ENCODE measurements around the gene C3. TPM values are rescaled to one million over a fixed set of nuclear protein-coding genes. Genes with fewer than 3 reads are reported as not detected.

C3 gene
- polyA plus RNA-seq, 2 of the 4 experiments (the other 2 are of a cell fraction) = 45.4 to 70.9 TPM

DNA sequence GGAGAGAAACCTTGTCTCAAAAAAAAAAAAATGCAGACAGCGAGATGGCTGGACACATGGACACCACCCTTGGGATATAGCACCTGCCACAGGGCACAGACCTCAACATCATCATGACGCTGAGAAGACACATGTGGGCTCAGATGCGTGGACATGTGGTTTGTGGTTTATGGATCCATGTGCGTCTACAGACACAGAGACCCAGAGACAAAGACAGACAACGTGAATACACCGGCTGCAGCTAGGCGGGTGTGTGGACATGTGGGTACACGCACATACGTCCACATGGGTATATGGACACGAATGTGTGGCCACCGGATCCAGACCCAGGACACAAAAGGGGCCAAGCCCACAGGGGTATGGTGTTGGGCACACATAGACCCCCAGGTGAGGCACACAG is 51.8 kb downstream of the C3 start:
- TF ChIP-seq CEBPB (IDR thresholded peaks at IDR 0.05) (no peak), JUNB (IDR thresholded peaks at IDR 0.05) (no peak), ZC3H11A (IDR thresholded peaks at IDR 0.05) (no peak), RCOR1 (IDR thresholded peaks at IDR 0.05; ENCODE audit: low read depth, low read length) (no peak), RFX5 (IDR thresholded peaks at IDR 0.05) (no peak), HOXA7 (CRISPR knock-in tag; IDR thresholded peaks at IDR 0.05) (no peak)
- TF ChIP-seq, protein P1, sequence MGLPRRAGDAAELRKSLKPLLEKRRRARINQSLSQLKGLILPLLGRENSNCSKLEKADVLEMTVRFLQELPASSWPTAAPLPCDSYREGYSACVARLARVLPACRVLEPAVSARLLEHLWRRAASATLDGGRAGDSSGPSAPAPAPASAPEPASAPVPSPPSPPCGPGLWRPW (IDR thresholded peaks at IDR 0.05) = no peak
- TF ChIP-seq, protein P2, sequence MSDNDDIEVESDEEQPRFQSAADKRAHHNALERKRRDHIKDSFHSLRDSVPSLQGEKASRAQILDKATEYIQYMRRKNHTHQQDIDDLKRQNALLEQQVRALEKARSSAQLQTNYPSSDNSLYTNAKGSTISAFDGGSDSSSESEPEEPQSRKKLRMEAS (IDR thresholded peaks at IDR 0.05) = no peak
- TF ChIP-seq, protein P3, sequence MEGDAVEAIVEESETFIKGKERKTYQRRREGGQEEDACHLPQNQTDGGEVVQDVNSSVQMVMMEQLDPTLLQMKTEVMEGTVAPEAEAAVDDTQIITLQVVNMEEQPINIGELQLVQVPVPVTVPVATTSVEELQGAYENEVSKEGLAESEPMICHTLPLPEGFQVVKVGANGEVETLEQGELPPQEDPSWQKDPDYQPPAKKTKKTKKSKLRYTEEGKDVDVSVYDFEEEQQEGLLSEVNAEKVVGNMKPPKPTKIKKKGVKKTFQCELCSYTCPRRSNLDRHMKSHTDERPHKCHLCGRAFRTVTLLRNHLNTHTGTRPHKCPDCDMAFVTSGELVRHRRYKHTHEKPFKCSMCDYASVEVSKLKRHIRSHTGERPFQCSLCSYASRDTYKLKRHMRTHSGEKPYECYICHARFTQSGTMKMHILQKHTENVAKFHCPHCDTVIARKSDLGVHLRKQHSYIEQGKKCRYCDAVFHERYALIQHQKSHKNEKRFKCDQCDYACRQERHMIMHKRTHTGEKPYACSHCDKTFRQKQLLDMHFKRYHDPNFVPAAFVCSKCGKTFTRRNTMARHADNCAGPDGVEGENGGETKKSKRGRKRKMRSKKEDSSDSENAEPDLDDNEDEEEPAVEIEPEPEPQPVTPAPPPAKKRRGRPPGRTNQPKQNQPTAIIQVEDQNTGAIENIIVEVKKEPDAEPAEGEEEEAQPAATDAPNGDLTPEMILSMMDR (IDR thresholded peaks at IDR 0.05) = no peak
- ATAC-seq (no peak), DNase-seq (ENCODE audit: low read depth in 1 of 2, low spot score in 1 of 2) (no peak), FAIRE-seq (no peak)
- Histone ChIP-seq H3K27ac (no peak overlapping the region), H3K4me3 (no peak overlapping the region), H3K4me2 (no peak overlapping the region), H3K4me1 (no peaks in the 10 kb centered on the region), H3K9me3 (no peaks in the 10 kb centered on the region)
- ChIA-PET POLR2A (no interaction called here), CTCF (no interaction called here)
- WGBS (ENCODE audit: missing lambda C conversion rate) = 71% methylated on average over 11 of the region's 11 CpGs

DNA sequence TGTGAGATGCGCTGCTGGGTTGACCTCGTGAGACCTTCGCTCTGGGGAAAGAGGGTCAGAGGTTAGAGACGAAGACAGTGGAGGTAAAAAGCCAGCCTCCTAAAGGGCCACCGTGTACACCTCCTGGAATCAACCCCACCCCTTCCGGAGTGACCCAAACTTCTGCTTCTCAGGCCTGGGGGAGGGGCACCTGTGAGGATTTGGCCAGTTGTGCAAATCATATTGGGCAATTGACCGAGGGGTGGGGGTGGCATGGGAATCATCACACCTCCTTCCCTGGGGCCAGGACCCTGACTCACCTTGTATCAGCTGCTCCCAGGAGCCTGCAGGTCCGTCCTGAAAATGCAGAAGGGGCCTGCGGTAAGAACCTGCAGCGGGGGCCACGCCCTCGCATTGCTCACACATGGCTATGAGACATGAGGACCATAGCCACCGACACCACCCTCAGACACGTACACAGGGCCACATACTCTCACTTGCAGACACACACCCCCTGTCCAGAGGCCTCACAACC is 53.3 kb downstream of the C3 start:
- Histone ChIP-seq H3K4me3 (no peak overlapping the region), H3K9me3 (no peaks in the 10 kb centered on the region), H3K4me2 (no peak overlapping the region), H3K27ac (no peak overlapping the region), H3K4me1 (no peaks in the 10 kb centered on the region)
- TF ChIP-seq KDM1A (IDR thresholded peaks at IDR 0.05; ENCODE audit: low read depth) (no peak), ZNF302 (CRISPR knock-in tag; IDR thresholded peaks at IDR 0.05) (no peak)
- TF ChIP-seq, protein P4, sequence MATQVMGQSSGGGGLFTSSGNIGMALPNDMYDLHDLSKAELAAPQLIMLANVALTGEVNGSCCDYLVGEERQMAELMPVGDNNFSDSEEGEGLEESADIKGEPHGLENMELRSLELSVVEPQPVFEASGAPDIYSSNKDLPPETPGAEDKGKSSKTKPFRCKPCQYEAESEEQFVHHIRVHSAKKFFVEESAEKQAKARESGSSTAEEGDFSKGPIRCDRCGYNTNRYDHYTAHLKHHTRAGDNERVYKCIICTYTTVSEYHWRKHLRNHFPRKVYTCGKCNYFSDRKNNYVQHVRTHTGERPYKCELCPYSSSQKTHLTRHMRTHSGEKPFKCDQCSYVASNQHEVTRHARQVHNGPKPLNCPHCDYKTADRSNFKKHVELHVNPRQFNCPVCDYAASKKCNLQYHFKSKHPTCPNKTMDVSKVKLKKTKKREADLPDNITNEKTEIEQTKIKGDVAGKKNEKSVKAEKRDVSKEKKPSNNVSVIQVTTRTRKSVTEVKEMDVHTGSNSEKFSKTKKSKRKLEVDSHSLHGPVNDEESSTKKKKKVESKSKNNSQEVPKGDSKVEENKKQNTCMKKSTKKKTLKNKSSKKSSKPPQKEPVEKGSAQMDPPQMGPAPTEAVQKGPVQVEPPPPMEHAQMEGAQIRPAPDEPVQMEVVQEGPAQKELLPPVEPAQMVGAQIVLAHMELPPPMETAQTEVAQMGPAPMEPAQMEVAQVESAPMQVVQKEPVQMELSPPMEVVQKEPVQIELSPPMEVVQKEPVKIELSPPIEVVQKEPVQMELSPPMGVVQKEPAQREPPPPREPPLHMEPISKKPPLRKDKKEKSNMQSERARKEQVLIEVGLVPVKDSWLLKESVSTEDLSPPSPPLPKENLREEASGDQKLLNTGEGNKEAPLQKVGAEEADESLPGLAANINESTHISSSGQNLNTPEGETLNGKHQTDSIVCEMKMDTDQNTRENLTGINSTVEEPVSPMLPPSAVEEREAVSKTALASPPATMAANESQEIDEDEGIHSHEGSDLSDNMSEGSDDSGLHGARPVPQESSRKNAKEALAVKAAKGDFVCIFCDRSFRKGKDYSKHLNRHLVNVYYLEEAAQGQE (IDR thresholded peaks at IDR 0.05) = no peak
- WGBS (ENCODE audit: missing lambda C conversion rate) = 78% methylated on average over 12 of the region's 14 CpGs
- ChIA-PET CTCF (no interaction called here), POLR2A (no interaction called here)
- no peak for ATAC-seq
- DNase-seq (ENCODE audit: low read depth in 1 of 2, low spot score in 1 of 2) = no peak
- FAIRE-seq = no peak

DNA sequence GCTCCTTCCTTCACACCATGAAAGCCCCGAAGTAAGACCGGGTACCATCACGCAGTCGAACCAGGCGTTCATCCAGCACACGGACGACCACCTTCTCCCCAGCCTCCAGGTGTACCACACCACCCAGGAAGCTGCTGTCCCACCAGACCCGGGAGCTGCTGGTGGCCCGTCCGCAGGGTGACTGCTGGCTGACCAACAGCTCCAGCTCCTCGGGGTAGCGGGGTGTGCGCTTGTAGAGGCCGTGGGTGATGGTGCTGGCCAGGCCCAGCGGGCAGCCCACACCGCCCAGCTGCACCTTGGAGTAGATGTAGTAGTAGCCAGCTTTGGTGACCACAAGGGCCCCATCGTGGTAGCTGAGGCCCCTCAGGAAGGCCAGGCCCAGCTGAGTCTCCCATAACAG is 55.5 kb downstream of the C3 start:
- ATAC-seq = no peak

More for the DNA sequence above, 55.5 kb downstream of the C3 start:
- WGBS (ENCODE audit: missing lambda C conversion rate) = 84% methylated on average over 6 of the region's 17 CpGs
- H3K4me1 ChIP-seq = no peaks in the 10 kb centered on the region
- no peak overlapping the region for H3K4me3 ChIP-seq
- no peaks in the 10 kb centered on the region for H3K9me3 ChIP-seq
- ChIA-PET POLR2A (no interaction called here), CTCF (no interaction called here)
- DNase-seq (ENCODE audit: low read depth in 1 of 2, low spot score in 1 of 2) = no peak
- H3K4me2 ChIP-seq = no peak overlapping the region
- H3K27ac ChIP-seq = no peak overlapping the region
- TF ChIP-seq ESRRA (IDR thresholded peaks at IDR 0.05; ENCODE audit: borderline replicate concordance, low read length) = no peak
- no peak for FAIRE-seq
